HCT116 (cell line): Measurements from ENCODE around the gene BPIFB4. TPM values are rescaled to one million over a fixed set of nuclear protein-coding genes. Genes with fewer than 3 reads are reported as not detected.

Experiments used
- ATAC-seq: fragments of 200-7000 bp; cut with Tn5 transposase; 2 replicates; pipeline ENCODE4 v1.9.1; 2020; ENCODE audit warnings: mild to moderate bottlenecking, moderate library complexity
- BruUV-seq: library from RNA; stranded (reverse); fragments of 400-500 nt; replicated peaks from 2 replicates; lab custom pipeline; 2021; lab: Mats Ljungman, UMichigan
- CTCF ChIA-PET: fragments of 300-600 bp; sonication (Branson Sonifier 250); formaldehyde crosslinking; loops from one replicate; lab custom pipeline; 2021; ENCODE audit warnings: antibody characterized with exemption; lab: Charles Lee
- POLR2A ChIA-PET: fragments of 300-600, 350-600 bp; sonication (Branson Sonifier 250); formaldehyde crosslinking; loops from one replicate; lab custom pipeline; 2021; ENCODE audit warnings: antibody characterized with exemption; lab: Charles Lee
- RAD21 ChIA-PET, 2 experiments: fragments of 300-600 bp; sonication (Branson Sonifier 250); formaldehyde crosslinking; loops; one replicate each; lab custom pipeline; 2023; ENCODE audit warnings: low total read pairs in 2 of 2; ENCODE audit not compliant: uncharacterized antibody in 2 of 2, unreplicated experiment in 2 of 2, low non-redundant PET in 1 of 2; lab: Charles Lee
- DNase-seq: peaks from one replicate; pipeline ENCODE4 v3.0.0-alpha.2; 2010; ENCODE audit warnings: low read depth, low spot score
- H2AFZ ChIP-seq: fragments of 200-600 bp; shearing (Covaris generic), sonication (generic); 2 replicates; pipeline ENCODE4 v1.6.1; 2017; ENCODE audit warnings: low read depth, mixed run types, mixed read lengths, antibody characterized with exemption, low read length; ENCODE audit not compliant: poor library complexity, severe bottlenecking
- H3K27ac ChIP-seq: 2 replicates; pipeline ENCODE4 v1.5.1; 2012; ENCODE audit warnings: low read depth, low read length
- H3K27me3 ChIP-seq: fragments of 200-600 bp; sonication (generic); 2 replicates; pipeline ENCODE4 v1.6.1; 2016; ENCODE audit warnings: mixed run types, low read length, mixed read lengths; ENCODE audit not compliant: insufficient read depth
- H3K36me3 ChIP-seq, 2 experiments: fragments of 200-500 bp in 1 of 2; fragments of 200-600 bp in 1 of 2; sonication (Bioruptor generic) in 1 of 2; sonication (generic) in 1 of 2; 2 replicates each; pipeline versions ENCODE4 v1.5.1 to v1.6.1; 2014 to 2016; ENCODE audit warnings: low read length in 2 of 2, inconsistent platforms in 1 of 2, mixed read lengths in 1 of 2, mixed run types in 1 of 2; ENCODE audit not compliant: insufficient read depth in 2 of 2, control insufficient read depth in 1 of 2
- H3K4me1 ChIP-seq, 2 experiments: fragments of 200-600 bp in 1 of 2; sonication (generic) in 1 of 2; 2 replicates each; pipeline versions ENCODE4 v1.5.1 to v1.6.1; 2012 to 2017; ENCODE audit warnings: low read length in 2 of 2, inconsistent platforms in 1 of 2, mild to moderate bottlenecking in 1 of 2, mixed read lengths in 1 of 2, mixed run types in 1 of 2, moderate library complexity in 1 of 2; ENCODE audit not compliant: insufficient read depth in 2 of 2, control insufficient read depth in 1 of 2
- H3K4me2 ChIP-seq: fragments of 200-600 bp; sonication (generic); 2 replicates; pipeline ENCODE4 v1.6.1; 2017; ENCODE audit warnings: mixed run types, low read length, mixed read lengths
- H3K4me3 ChIP-seq, 2 experiments: fragments of 200-600 bp in 1 of 2; sonication (generic) in 1 of 2; replicated peaks in 1 of 2; 2 replicates each; pipeline ENCODE4 v1.5.1; 2011 to 2016; ENCODE audit warnings: low read length in 2 of 2, control low read depth in 1 of 2, low read depth in 1 of 2, mild to moderate bottlenecking in 1 of 2, mixed read lengths in 1 of 2, mixed run types in 1 of 2
- H3K79me2 ChIP-seq: fragments of 200-600 bp; sonication (generic); 2 replicates; pipeline ENCODE4 v1.6.1; 2017; ENCODE audit warnings: mild to moderate bottlenecking, mixed run types, low read length, moderate library complexity, mixed read lengths; ENCODE audit not compliant: insufficient read depth
- H3K9ac ChIP-seq: fragments of 200-600 bp; sonication (generic); 2 replicates; pipeline ENCODE4 v1.6.1; 2016; ENCODE audit warnings: low read length, mixed read lengths
- H3K9me2 ChIP-seq: fragments of 200-600 bp; sonication (generic), shearing (Covaris generic); 2 replicates; pipeline ENCODE4 v1.6.1; 2017; ENCODE audit warnings: mixed run types, mild to moderate bottlenecking, moderate library complexity; ENCODE audit not compliant: insufficient read depth
- H3K9me3 ChIP-seq, 2 experiments: fragments of 200-500 bp in 1 of 2; fragments of 200-600 bp in 1 of 2; sonication (Bioruptor generic) in 1 of 2; sonication (generic) in 1 of 2; 2 replicates each; pipeline ENCODE4 v1.6.1; 2014 to 2017; ENCODE audit warnings: low read length in 2 of 2, mixed read lengths in 2 of 2, inconsistent platforms in 1 of 2, low read depth in 1 of 2, mild to moderate bottlenecking in 1 of 2, mixed run types in 1 of 2, moderate library complexity in 1 of 2; ENCODE audit not compliant: control insufficient read depth in 1 of 2, insufficient read depth in 1 of 2
- H4K20me1 ChIP-seq: fragments of 200-600 bp; sonication (generic), shearing (Covaris generic); 2 replicates; pipeline ENCODE4 v1.6.1; 2017; ENCODE audit warnings: mixed run types, mild to moderate bottlenecking, moderate library complexity; ENCODE audit not compliant: insufficient read depth
- SIN3A ChIP-seq: IDR thresholded peaks from 2 replicates; pipeline ENCODE4 v1.6.1; 2012; ENCODE audit warnings: low read depth
- SRF ChIP-seq: IDR thresholded peaks from 2 replicates; pipeline ENCODE4 v1.6.1; 2012; ENCODE audit warnings: low read depth
- TCF7L2 ChIP-seq: IDR thresholded peaks from 2 replicates; pipeline ENCODE4 v1.7.0; 2011; ENCODE audit warnings: borderline replicate concordance, inconsistent platforms; ENCODE audit not compliant: insufficient read depth, insufficient read length; ENCODE audit errors: extremely low read depth
- ZFX ChIP-seq: fragments of 450-650 bp; IDR thresholded peaks from 2 replicates; pipeline ENCODE4 v1.6.1; 2017
- intact Hi-C: fragments of 100-400 bp; cut with micrococcal nuclease; formaldehyde crosslinking; loops from 2 replicates; pipeline ENCODE4 v1.10.0; 2022
- total RNA-seq: library from RNA; stranded (reverse); gene quantifications from one replicate; pipeline ENCODE4 v1.2.1, GENCODE V29; 2021; ENCODE audit not compliant: unreplicated experiment

BPIFB4 gene
- total RNA-seq, 1 experiment from 2014 or later: not detected

GRCh38 chr20:33074675-33075074 is 4.8 kb upstream of the BPIFB4 start:
- Histone ChIP-seq H4K20me1 (no peaks in the 10 kb centered on the region), H3K79me2 (no peaks in the 10 kb centered on the region), H3K9me2 (no peaks in the 10 kb centered on the region), H3K27me3 (no peaks in the 10 kb centered on the region), H3K4me1 (peaks cover 8 to 17% of the 10 kb centered on the region in 2 experiments; a peak in 3 of 4 replicates), H3K36me3 (no peaks in the 10 kb centered on the region), H2AFZ (no peak overlapping the region), H3K27ac (no peak overlapping the region), H3K4me2 (no peak overlapping the region), H3K4me3 (no peak overlapping the region), H3K9me3 (no peaks in the 10 kb centered on the region), H3K9ac (no peak overlapping the region)
- ChIA-PET CTCF (interaction anchor here (0.8 kb wide), 1 partner anchor 129 kb away, joined by 3 read pairs; no protein-coding TSS in a partner anchor), POLR2A (no interaction called here), RAD21 (no interaction called here)
- intact Hi-C loops: loop anchor here (5.0 kb wide), 1 partner anchor 282 kb away; no protein-coding TSS in a partner anchor
- TF ChIP-seq SRF (no peak), SIN3A (no peak), ZFX (no peak)
- DNase-seq: no peak
- no peak for ATAC-seq
- no TSS peak for BruUV-seq

- no peaks in the 10 kb centered on the region for H3K36me3 ChIP-seq
- H3K27me3 ChIP-seq: no peaks in the 10 kb centered on the region
- ATAC-seq (no peak), DNase-seq (no peak)
- H3K9me3 ChIP-seq: no peaks in the 10 kb centered on the region
- no TSS peak for BruUV-seq
- no peak overlapping the region for H3K27ac ChIP-seq
- no peaks in the 10 kb centered on the region for H3K79me2 ChIP-seq
- peaks cover 8 to 17% of the 10 kb centered on the region in 2 experiments; a peak in 3 of 4 replicates for H3K4me1 ChIP-seq
- H4K20me1 ChIP-seq: no peaks in the 10 kb centered on the region
- CTCF ChIA-PET: interaction anchor here (0.8 to 2.8 kb wide), 2 partner anchors 130 to 173 kb away, joined by 3 to 14 read pairs; no protein-coding TSS in a partner anchor
- H3K4me3 ChIP-seq: no peak overlapping the region
- RAD21 ChIA-PET: no interaction called here
- H3K4me2 ChIP-seq: no peak overlapping the region
- POLR2A ChIA-PET: no interaction called here
- intact Hi-C loops: loop anchor here (5.0 kb wide), 1 partner anchor 283 kb away; no protein-coding TSS in a partner anchor
- H2AFZ ChIP-seq: no peak overlapping the region
- TF ChIP-seq TCF7L2 (no peak), SRF (no peak), ZFX (no peak)
- no peaks in the 10 kb centered on the region for H3K9me2 ChIP-seq
- no peak overlapping the region for H3K9ac ChIP-seq
These were observed 4.2 kb upstream of the BPIFB4 start for GRCh38 chr20:33075281-33075680.
